Left lobe of liver (tissue), 2 donors: ENCODE measurements around the gene ARL8B. TPM values are rescaled to one million over a fixed set of nuclear protein-coding genes. Genes with fewer than 3 reads are reported as not detected.
"Not testable (repeated sequence)": the region's sequence is repeated elsewhere in the genome, so short reads cannot be mapped to it uniquely, and the experiment has no call there.

Experiments used
- ATAC-seq: fragments of 200-7000 bp; cut with Tn5 transposase; one replicate; pipeline ENCODE4 v1.9.1; 2020; ENCODE audit warnings: mild to moderate bottlenecking, moderate library complexity
- DNase-seq: peaks from one replicate; pipeline ENCODE4 v3.0.0-alpha.2; 2020; ENCODE audit warnings: low spot score
- total RNA-seq: library from RNA; stranded (reverse); gene quantifications from one replicate; pipeline ENCODE4 v1.2.1, GENCODE V29; 2021
- donor health status: DM: no; HTN: no; CAD: no; lungs with moderate emphysema.
- donor health status: DM: no; HTN: yes; CAD: no.

Gene ARL8B
- 22.2 TPM for total RNA-seq

GRCh38 chr3:5122030-5122740 lies at the start of gene ARL8B:
TSS of gene ARL8B (plus strand) at chr3:5122292. CDS start at chr3:5122466, 174 bp downstream.
- ATAC-seq (peak; percentile 98), DNase-seq (peak; percentile 92)

DNA sequence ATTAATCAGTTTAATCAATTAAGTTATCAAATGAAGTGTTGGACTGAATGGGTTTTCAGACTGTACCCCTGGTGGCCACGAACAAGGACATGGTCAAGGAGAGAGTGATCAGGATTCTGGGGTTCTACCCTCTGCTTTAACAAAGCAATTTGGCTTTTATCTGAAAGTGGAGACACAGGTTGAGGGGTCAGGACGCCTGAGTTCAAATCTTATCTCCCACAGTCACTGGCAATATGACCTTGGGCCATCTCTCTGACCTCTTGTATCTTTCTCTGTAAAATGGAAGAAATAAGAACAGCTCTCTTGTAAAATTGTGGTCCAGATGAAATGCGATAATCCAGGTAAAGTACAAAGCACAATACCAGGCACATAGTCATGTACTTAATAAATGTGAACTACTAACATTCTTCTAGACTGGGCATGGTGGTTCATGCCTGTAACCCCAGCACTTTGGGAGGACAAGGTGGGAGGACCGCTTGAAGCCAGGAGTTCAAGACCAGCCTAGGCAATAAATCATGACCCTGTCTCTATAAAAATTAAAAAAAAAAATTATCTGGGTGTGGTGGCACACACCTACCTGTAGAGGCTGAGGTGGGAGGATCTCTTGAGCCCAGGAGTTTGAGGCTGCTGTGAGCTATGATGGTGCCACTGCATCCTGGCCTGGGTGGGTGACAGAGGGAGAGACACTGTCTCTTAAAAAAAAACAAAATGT lies 48.6 kb upstream of the ARL8B start:
- DNase-seq (no peak), ATAC-seq (no peak)

GRCh38 chr3:5078151-5078550 lies 43.9 kb upstream of the ARL8B start:
- DNase-seq (no peak), ATAC-seq (no peak)

GRCh38 chr3:5079761-5080160 lies 42.3 kb upstream of the ARL8B start:
- no peak for DNase-seq
- no peak for ATAC-seq

DNA sequence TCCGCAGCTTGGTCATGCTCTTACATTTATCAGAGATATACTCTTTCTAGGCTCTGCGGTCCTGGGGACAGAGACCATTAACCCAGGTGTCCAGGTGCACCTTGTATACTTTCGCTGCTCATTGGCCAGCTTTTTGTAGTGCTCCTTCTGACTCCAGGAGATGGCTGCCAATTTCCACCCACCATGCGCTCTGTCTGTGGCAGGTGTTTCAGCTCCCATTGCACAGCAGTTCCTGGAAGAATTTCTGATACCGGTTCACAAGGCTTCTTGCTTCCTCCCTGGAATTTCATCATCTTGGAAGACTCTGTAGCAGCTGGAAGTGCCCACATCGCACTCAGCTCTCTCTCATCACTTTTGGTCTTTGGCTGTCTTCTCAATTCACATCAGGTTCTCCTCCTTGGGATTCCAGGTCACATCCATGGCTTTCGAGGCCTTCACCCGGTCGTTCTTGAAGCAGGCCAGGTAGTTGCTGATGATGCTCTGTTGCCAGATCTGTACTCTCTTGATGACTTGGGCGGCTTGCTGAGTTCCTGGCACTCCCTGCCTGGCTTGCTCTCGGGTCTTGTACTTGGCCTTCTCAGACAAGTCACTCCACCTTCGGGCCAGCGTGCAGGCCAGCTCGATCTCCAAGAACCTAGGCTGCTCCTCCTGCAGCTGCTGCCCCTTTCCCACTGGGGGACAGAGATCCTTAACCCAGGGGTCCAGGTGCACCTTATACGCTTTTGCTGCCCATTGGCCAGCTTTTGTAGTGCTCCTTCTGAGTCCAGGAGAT lies 41.1 kb upstream of the ARL8B start:
- ATAC-seq (no peak), DNase-seq (no peak)

DNA sequence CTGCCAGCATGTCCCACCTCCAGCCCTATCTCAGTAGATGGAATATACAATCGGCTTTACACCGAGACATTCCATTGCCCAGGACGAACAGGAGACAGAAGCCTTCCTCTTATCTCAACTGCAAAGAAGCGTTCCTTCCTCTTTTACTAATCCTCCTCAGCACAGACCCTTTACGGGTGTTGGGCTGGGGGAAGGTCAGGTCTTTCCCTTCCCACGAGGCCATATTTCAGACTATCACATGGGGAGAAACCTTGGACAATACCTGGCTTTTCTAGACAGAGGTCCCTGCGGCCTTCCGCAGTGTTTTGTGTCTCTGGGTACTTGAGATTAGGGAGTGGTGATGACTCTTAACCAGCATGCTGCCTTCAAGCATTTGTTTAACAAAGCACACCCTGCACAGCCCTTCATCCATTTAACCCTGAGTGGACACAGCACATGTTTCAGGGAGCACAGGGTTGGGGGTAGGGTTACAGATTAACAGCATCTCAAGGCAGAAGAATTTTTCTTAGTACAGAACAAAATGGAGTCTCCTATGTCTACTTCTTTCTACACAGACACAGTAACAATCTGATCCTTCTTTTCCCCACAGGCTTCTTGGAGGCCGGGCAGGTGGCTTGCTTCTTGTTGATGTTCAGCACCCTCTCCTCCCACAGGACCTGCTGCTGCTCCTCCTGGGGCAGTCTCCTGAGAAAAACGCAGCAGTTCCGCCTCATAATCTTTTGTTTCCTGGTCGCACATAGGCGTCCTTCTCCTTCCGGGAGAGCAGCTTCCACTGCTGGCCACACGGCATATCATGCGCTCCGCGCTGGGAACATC lies 39.9 kb upstream of the ARL8B start:
- DNase-seq, ATAC-seq: not testable (repeated sequence)

DNA sequence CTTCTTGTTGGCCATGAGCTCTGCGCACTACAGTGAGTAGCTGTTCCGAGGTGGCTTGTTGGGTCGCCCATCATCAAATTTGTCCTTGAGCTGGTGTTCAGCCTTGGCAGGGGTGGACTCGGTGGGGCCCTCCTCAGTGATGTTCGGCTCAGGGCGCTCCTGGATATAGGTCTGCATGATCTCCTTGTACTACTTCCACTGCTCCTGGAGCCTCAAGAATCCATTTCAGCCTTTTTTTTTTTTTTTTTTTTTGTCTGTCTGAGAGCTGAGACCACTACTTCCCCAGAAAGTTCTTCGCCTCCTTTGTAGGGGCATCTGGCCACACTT lies 39.3 kb upstream of the ARL8B start:
- ATAC-seq = no peak
- no peak for DNase-seq

- no peak for DNase-seq
These were observed 37.9 kb upstream of the ARL8B start for GRCh38 chr3:5084224-5084623.

DNA sequence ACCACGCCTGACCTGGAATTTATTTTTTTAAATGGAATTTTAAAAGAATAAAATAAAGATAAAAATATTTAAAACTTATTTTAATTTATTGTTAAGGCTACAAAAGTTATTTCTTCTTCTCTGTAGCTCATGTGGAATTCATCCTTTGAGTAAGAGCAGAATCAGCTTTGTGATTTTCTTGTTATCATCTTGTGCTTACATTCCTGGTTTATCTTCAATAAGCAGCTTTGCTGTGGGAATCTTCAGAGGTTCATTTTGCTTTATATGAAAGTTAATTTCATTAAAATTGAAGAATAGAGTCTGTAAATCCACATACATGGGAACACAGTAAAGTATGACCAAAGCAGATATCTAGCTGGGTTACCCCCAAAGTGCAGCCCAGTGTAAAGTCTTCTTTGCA lies 35.4 kb upstream of the ARL8B start:
- no peak for ATAC-seq
- no peak for DNase-seq

More at GRCh38 chr3:5084224-5084623, 37.9 kb upstream of the ARL8B start:
- no peak for ATAC-seq

DNA sequence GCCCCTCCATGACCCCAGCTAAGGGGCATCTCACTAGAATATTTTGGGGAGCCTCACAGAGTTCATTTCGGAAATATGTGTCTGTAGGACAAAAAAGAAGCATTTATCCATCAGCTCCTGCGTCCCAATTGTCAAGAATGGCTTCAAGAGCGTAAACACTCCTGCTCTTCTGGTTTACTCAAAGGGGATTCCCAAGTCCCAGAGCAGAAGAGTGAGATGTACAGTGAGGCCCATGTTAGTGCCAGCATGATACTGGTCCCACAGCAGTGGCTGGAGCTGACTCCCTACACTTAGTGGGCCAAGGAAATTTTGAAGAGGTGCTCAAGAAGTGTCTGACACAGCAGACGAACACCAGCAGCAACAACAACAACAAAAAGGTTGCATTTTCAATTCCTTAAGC lies 34.9 kb upstream of the ARL8B start:
- DNase-seq = no peak

DNA sequence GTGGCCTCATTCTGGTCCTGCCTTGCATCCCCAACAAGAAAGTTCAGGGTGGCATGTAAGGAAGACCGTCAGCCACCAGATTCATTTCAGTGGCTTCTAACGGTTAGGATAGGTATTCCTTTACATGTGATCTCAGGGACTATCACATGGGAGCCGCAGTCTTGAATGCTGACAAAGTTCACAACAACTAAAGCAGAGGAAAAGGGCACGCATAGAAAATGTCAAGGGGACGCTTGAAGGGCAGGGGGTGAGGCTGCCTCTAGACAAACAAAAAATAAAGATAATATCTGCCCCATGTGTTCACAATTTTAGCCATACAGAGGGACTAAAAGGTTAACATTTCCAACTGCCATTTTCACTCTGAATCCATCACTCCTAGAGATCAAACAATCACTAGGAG lies 31.9 kb upstream of the ARL8B start:
- DNase-seq (no peak), ATAC-seq (no peak)

More for the DNA sequence above, 34.9 kb upstream of the ARL8B start:
- ATAC-seq = no peak

GRCh38 chr3:5092018-5092417 lies 30.1 kb upstream of the ARL8B start:
- no peak for DNase-seq
- no peak for ATAC-seq

DNA sequence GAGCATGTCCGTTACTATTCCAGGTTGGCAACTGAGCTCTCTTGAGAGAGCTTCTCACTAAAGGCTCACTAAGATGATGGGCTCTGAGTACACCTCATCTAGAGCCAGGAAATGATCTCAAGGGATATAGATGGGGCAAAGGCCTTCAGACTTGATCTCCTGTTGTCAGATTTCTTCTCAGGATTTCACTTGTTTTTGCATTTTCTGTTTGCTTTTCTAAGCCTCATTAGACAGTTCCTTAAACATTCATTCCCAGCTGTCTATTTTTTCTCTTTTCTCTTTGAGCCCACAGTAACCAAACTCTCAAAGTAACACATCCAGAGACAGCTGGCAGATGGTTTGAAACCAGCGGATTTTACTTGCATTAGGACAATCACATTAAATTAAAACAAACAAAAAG lies 28.4 kb upstream of the ARL8B start:
- no peak for ATAC-seq
- DNase-seq = no peak

DNA sequence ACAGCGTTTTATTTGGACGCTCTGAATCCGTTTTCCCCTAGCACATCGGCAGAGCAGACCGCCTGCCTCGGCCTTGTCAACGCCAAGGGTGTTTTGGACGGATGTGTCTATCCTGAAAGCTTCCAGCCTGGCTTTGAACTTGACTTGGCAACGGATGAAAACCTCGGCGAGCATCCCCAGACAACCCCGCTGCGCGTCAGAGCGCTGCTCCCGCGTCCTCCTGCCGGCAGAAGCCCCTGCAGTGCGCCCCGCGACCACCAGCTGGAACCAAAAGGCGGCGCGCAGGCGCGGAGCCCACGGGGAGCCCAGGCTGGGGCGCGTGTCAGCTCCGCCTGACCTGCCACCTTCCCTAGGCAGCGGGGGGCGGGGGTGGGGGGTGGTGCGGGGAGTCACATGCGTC lies 26.2 kb upstream of the ARL8B start:
- no peak for DNase-seq
- ATAC-seq = no peak

DNA sequence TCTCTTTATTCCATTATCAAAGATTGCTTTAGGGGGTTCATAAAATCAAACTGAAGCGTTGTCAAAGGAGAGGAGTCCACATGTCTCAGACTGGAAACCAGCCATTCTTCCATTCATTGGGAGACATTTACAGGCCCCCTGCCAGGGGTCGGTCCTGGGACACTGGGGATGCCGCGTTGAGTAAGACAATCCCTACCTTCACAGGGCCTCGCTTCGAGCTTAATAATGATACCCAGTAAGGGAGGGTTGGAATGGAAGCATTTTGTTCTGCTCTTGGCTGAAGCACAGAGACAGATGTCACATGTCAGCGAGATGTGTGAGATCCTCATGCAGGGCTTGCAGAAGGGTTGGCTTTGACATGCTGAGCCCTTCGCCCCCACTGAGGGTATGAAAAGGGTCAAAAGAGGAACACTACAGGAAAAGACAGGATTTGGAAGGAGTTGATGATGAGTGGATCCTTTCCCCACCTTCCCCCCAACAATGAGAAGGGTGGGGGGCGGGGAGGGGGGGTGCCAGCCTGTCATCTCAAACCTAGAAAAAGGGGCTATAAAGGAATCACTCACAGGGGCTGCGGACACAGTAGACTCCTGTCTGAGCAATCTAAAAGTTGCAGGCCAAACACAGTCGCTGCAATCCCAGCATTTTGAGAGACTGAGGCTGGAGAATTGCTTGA lies 25.6 kb upstream of the ARL8B start:
- DNase-seq (no peak), ATAC-seq (no peak)

DNA sequence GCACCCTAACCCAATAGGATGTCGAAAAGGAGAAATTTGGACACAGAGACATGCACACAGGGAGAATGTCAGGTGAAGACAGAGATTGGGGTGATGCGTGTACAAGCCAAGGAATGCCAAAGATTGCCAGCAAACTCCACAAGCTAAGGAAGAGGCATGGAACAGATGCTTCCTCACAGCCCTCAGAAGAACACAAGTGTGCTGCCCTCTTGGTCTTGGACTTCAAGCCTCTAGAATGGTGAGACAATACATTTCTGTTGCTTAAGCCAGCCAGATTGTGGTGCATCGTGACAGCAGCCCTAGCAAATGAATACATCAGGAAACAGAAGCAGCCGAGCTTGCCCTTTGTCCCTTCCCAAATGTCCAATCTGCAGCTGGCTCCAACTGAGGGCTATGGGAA lies 23.7 kb upstream of the ARL8B start:
- no peak for DNase-seq
- no peak for ATAC-seq

GRCh38 chr3:5102532-5102931 lies 19.6 kb upstream of the ARL8B start:
- no peak for ATAC-seq

GRCh38 chr3:5103743-5104142 lies 18.3 kb upstream of the ARL8B start:
- ATAC-seq = no peak
- no peak for DNase-seq

More at GRCh38 chr3:5102532-5102931, 19.6 kb upstream of the ARL8B start:
- DNase-seq = no peak

DNA sequence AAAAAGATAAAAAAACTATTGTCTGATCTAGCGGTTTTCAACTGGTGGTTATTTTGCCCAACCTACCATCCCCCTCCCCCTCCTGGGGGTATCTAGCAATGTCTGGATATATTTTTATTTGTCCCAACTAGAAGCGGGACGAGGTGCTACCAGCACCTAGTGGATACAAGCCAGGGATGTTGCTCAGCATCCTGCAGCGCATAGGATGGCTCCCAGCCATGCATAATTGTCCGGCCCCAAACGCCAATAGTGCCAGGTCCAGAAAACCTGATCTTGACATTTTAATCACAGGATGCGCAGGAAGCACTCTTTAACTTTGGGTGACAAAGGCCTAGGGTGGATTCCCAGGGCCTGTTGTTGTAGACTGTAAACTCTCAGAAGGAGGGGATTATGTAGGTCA lies 17.0 kb upstream of the ARL8B start:
- ATAC-seq (no peak), DNase-seq (no peak)

DNA sequence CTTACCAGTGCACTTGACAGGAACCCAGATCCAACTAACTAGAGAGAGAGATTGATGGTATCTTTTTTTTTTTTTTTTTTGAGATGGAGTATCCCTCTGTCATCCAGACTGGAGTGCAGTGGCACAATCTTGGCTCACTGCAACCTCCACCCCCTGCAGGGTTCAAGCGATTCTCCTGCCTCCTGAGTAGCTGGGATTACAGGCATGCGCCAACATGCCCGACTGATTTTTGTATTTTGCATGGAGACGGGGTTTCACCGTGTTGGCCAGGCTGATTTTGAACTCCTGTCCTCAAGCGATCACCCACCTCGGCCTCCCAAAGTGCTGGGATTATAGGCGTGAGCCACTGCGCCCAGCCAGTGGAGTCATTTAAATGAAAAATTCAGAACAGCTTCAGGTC lies 15.7 kb upstream of the ARL8B start:
- ATAC-seq, DNase-seq: not testable (repeated sequence)
